H1 (cell line): ENCODE data around the gene CPD.

Experiments used
- CHD1 ChIP-seq: IDR thresholded peaks from 2 replicates; pipeline ENCODE4 v1.6.1; 2012; ENCODE audit warnings: low read depth, low read length, improper control_type of control experiment
- CREB1 ChIP-seq: IDR thresholded peaks from 2 replicates; pipeline ENCODE4 v1.6.1; 2012; ENCODE audit warnings: inconsistent platforms
- CTCF ChIP-seq, 3 experiments: IDR thresholded peaks; 1 replicate in 2 of 3; 2 replicates in 1 of 3; pipeline versions ENCODE4 v1.5.1 to v1.6.1; 2011; ENCODE audit warnings: low read length in 3 of 3, mild to moderate bottlenecking in 3 of 3, inconsistent platforms in 2 of 3, low read depth in 1 of 3, moderate library complexity in 1 of 3; ENCODE audit not compliant: insufficient read depth in 1 of 3; ENCODE audit errors: control extremely low read depth in 1 of 3
- JUND ChIP-seq: IDR thresholded peaks from 2 replicates; pipeline ENCODE4 v1.6.1; 2011; ENCODE audit warnings: mild to moderate bottlenecking, improper control_type of control experiment, low read length
- KDM5A ChIP-seq: fragments of 200-600 bp; IDR thresholded peaks from 2 replicates; pipeline ENCODE4 v1.7.1; 2012; ENCODE audit warnings: mild to moderate bottlenecking, low read length, inconsistent platforms, mixed read lengths
- MAFK ChIP-seq: IDR thresholded peaks from 2 replicates; pipeline ENCODE4 v1.6.1; 2012; ENCODE audit warnings: low read depth, mild to moderate bottlenecking, improper control_type of control experiment, low read length
- NRF1 ChIP-seq: IDR thresholded peaks from 2 replicates; pipeline ENCODE4 v1.6.1; 2011; ENCODE audit warnings: mild to moderate bottlenecking, low read depth, low read length, improper control_type of control experiment
- POLR2A ChIP-seq, 2 experiments: IDR thresholded peaks; 1 replicate in 1 of 2; 2 replicates in 1 of 2; pipeline ENCODE4 v1.6.1; 2011; ENCODE audit warnings: low read depth in 2 of 2, low read length in 2 of 2, mild to moderate bottlenecking in 2 of 2; ENCODE audit errors: control extremely low read depth in 1 of 2
- SIN3A ChIP-seq, 2 experiments: IDR thresholded peaks in 1 of 2; conservative IDR thresholded peaks in 1 of 2; 2 replicates each; pipeline ENCODE4 v1.6.1; 2011 to 2012; ENCODE audit warnings: low read length in 2 of 2, improper control_type of control experiment in 1 of 2, low read depth in 1 of 2, mild to moderate bottlenecking in 1 of 2
- SP2 ChIP-seq: IDR thresholded peaks from 2 replicates; pipeline ENCODE4 v1.6.1; 2012; ENCODE audit warnings: mild to moderate bottlenecking, low read length, inconsistent platforms
- ZNF274 ChIP-seq: IDR thresholded peaks from 2 replicates; pipeline ENCODE4 v1.7.0; 2012; ENCODE audit warnings: low read length, borderline replicate concordance; ENCODE audit errors: extremely low read depth

- TF ChIP-seq MAFK: no peak
- TF ChIP-seq SIN3A (conservative IDR thresholded peaks at IDR 0.05 in 1 of 2, IDR thresholded peaks at IDR 0.05 in 1 of 2; ENCODE audit: low read depth in 1 of 2, low read length in 2 of 2): no peak
- TF ChIP-seq CTCF (IDR thresholded peaks at IDR 0.05; ENCODE audit: control extremely low read depth in 1 of 3, insufficient read depth in 1 of 3, low read depth in 1 of 3, low read length in 3 of 3): no peak
- no peak for TF ChIP-seq JUND
- TF ChIP-seq NRF1: no peak
- no peak for TF ChIP-seq KDM5A
- TF ChIP-seq CREB1: no peak
- TF ChIP-seq SP2: no peak
- no peak for TF ChIP-seq POLR2A (IDR thresholded peaks at IDR 0.05; ENCODE audit: control extremely low read depth in 1 of 2, low read depth in 2 of 2, low read length in 2 of 2)
- no peak for TF ChIP-seq ZNF274
- no peak for TF ChIP-seq CHD1
These were observed 134.6 kb downstream of the CPD start for GRCh38 chr17:30513346-30513745.
